ENCODE results near the gene RPA1.
"Not testable (repeated sequence)": the region's sequence is repeated elsewhere in the genome, so short reads cannot be mapped to it uniquely, and the experiment has no call there.

The RPA1 gene

GRCh38 chr17:1820528-1821252 lies 9.1 kb upstream of the RPA1 start:
- DNase-seq = peak; percentile 14

- DNase-seq = peak; percentile 21
Observed at GRCh38 chr17:1829216-1829591, 601 bp upstream of the RPA1 start.

- peak; percentile 3 for DNase-seq
Observed at GRCh38 chr17:1830288-1830687, 483 bp downstream of the RPA1 start.

GRCh38 chr17:1834380-1835149 lies 4.8 kb downstream of the RPA1 start:
- DNase-seq = no peak

- DNase-seq = no peak
Observed at GRCh38 chr17:1839516-1839915, 9.7 kb downstream of the RPA1 start.

- no peak for DNase-seq
Observed at GRCh38 chr17:1843947-1844346, 14.1 kb downstream of the RPA1 start.

- no peak for DNase-seq
Observed at GRCh38 chr17:1847191-1847590, 17.4 kb downstream of the RPA1 start.

- DNase-seq = no peak
Observed at GRCh38 chr17:1852327-1852726, 22.5 kb downstream of the RPA1 start.

- no peak for DNase-seq
Observed at GRCh38 chr17:1853698-1854097, 23.9 kb downstream of the RPA1 start.

- not testable (repeated sequence) for DNase-seq
Observed at GRCh38 chr17:1856462-1856861, 26.7 kb downstream of the RPA1 start.

GRCh38 chr17:1860978-1861377 lies 31.2 kb downstream of the RPA1 start:
- no peak for DNase-seq

- no peak for DNase-seq
Observed at GRCh38 chr17:1861391-1862010, 31.7 kb downstream of the RPA1 start.

- peak; percentile 29 for DNase-seq
Observed at GRCh38 chr17:1865252-1866037, 35.6 kb downstream of the RPA1 start.

GRCh38 chr17:1867307-1867706 lies 37.5 kb downstream of the RPA1 start:
- DNase-seq = no peak

GRCh38 chr17:1868090-1868489 lies 38.3 kb downstream of the RPA1 start:
- no peak for DNase-seq

- DNase-seq = no peak
Observed at GRCh38 chr17:1870592-1870991, 40.8 kb downstream of the RPA1 start.

- no peak for DNase-seq
Observed at GRCh38 chr17:1871756-1872155, 42.0 kb downstream of the RPA1 start.

- no peak for DNase-seq
Observed at GRCh38 chr17:1872254-1872653, 42.4 kb downstream of the RPA1 start.

GRCh38 chr17:1872976-1873375 lies 43.2 kb downstream of the RPA1 start:
- no peak for DNase-seq

- no peak for DNase-seq
Observed at GRCh38 chr17:1873418-1873817, 43.6 kb downstream of the RPA1 start.

GRCh38 chr17:1875597-1875996 lies 45.8 kb downstream of the RPA1 start:
- no peak for DNase-seq

GRCh38 chr17:1878419-1879121 lies 48.8 kb downstream of the RPA1 start:
- DNase-seq = no peak
